ENCODE data around the gene RXRA.

RXRA gene

GRCh38 chr9:134356496-134357470, 30.5 kb downstream of the RXRA start:
- DNase-seq, result no peak

DNA sequence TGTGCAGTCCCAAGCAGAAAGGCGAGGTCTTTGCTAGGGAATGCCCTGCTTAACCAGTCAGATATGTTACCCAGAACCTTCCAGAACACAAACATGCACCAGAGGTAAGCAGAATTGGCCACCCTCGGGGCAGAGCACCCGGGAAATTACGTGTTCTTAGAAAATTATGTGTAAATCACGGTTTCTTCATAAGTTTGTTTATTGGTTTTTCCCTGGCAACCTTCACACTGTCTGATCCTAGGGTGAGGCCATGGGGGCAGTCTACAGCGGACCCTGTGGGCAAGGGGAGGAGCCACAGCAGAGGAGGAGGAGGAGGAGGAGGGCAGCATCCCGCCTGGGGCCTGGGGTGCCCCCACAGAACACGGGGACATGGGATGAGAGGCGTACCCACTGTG, 31.4 kb downstream of the RXRA start:
- no peak for DNase-seq

DNA sequence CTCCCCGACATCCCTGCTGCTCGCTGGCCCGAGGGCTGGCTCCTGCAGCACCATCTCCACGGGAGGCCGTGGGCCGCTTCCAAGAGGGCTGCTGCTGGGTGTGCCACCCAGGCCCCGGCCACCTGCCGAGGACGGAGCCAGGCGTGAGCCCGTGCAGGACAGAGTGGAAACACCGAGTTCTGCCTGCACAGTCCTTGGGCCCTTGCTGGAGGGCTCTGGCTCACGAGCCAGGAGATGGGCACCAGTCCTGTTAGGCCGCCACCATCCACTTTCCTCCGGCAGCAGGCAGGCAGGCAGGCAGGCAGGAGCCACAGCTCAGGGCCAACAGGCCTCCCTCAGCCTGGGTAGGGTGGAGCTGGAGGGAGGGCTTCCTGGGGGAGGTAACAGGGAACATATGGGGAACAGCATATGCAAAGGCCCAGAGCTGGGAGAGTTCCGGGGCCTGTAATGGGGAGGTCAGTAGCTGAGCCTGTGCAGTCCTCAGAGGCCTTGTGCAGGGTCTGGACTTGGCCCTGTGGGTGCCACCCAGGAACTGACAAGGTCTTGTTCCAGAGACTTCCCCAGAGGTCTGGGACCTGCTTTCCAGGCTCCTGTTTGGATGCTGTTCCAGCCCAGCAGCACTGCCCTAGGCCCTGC, 31.9 kb downstream of the RXRA start:
- no peak for DNase-seq

GRCh38 chr9:134358662-134359319, 32.5 kb downstream of the RXRA start:
- no peak for DNase-seq

DNA sequence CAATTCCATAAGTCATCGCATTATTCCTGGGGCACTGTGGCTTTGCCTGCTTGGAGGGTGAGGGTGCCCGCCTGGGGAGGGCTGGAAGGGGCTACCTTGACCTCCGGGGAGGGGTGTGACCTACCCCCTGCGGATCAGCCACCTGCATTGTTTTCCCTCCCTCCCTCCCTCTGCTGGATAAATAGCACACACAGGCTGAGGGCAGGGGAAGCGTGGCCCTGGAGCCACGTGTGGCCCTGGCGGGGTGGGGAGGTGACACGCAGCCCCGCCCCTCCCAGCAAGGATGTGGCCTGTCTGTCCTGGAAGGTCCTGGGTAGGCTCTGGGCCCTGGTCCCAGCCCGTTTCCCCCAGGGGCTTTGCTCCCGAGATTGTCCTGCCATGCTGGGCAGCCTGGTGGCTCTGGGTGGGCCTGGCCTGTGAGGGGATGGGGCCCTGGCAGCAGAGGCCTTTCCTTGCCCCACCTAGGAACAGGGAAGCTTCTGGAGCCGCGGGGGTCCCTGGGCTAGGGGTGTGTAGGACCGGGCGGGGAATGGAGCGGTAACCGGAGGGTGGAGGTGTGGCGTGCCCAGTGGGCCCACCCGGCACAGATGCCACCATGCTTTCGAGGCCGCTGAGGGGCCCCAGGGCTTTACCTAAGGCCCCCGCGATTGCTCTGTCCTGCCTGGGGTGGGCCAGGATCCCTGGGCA, 33.4 kb downstream of the RXRA start:
- no peak for DNase-seq

- DNase-seq, result no peak
Measured at GRCh38 chr9:134360180-134360759, 34.0 kb downstream of the RXRA start.

GRCh38 chr9:134360897-134361296, 34.6 kb downstream of the RXRA start:
- no peak for DNase-seq

GRCh38 chr9:134361426-134361825, 35.2 kb downstream of the RXRA start:
- no peak for DNase-seq

GRCh38 chr9:134361843-134362414, 35.7 kb downstream of the RXRA start:
- no peak for DNase-seq

DNA sequence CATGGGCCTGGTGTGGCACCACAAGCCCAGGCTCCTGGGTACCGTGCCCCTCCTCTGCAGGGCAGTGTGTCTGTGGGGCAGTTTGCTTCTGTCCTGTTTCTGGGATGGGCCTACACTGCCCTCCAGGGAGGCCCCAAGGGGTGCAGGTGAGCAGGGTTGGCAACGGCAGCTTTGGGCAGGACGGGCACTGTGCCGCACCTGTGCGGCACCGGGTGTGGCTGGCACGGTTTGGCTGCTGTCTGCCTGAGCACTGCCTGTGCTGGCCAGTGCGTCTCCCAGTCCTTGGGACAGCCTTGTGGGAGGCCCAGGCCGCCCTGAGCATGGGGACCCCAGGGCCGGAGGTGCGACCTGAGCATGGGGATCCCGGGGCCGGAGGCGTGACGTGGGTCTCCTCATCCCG, 37.2 kb downstream of the RXRA start:
- DNase-seq, result no peak

GRCh38 chr9:134364391-134365114, 38.3 kb downstream of the RXRA start:
- DNase-seq, result no peak

- DNase-seq, result no peak
Measured at GRCh38 chr9:134365115-134365596, 38.9 kb downstream of the RXRA start.

DNA sequence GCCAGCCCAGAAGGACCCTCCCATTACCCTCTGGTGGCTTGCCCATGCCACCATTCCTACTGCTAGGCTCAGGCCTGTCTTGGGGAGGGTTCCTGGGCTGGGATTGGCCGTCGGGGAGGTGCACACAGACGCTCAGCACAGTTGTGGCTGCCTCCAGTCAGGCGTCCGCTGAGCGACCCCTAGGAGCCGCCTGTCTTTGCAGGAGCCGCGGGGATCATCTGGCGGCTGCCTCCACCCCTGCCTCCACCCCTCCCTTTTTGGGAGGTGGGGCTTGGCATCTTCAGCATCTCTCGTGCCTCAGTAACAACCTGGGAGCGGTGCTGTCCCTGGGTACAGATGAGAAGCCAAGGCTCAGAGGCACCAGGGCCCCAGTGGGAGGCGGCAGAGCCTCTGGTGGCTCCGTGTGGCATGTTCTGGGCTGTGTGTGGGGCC, 39.6 kb downstream of the RXRA start:
- no peak for DNase-seq

DNA sequence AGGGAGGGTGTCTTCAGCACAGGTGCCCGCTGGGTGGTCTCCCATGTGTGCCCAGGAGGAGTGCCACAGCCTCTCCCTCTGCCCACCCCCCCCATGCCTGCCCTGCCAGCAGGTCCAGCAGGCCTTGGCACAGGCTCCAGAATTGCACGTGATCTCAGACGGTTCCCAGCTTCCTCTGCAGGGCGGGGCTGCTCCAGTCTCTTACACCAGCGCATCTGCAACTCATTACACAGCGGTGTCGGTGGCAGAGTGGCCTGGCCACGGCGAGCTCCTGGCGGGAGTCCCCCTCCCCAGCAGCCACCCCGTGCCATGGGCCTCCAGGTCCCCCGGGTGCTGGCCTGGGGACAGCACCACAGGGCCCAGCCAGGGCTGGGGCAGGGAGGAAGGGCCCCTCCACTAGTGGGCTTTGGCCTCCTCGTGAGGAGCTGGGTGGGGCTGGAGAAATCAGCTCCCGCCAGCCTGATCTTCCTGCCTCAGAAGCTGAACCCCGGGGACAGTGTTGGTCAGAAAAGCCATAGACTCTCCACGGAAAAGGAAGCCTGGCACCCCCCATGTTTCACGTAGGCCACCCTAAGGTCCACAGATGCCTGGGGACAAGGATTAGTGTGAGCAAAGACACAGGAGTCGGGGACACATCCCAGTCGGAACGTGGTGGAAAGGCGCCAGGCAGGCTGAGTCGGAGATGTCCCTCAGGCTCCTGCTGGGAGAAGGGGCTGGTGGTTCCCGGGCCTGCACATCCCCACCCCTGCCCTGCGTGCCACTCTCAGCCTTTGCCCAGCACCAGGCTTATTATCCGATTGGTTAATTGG, 40.2 kb downstream of the RXRA start:
- peak; percentile 39 for DNase-seq

- no peak for DNase-seq
Measured at GRCh38 chr9:134367061-134367460, 40.8 kb downstream of the RXRA start.

DNA sequence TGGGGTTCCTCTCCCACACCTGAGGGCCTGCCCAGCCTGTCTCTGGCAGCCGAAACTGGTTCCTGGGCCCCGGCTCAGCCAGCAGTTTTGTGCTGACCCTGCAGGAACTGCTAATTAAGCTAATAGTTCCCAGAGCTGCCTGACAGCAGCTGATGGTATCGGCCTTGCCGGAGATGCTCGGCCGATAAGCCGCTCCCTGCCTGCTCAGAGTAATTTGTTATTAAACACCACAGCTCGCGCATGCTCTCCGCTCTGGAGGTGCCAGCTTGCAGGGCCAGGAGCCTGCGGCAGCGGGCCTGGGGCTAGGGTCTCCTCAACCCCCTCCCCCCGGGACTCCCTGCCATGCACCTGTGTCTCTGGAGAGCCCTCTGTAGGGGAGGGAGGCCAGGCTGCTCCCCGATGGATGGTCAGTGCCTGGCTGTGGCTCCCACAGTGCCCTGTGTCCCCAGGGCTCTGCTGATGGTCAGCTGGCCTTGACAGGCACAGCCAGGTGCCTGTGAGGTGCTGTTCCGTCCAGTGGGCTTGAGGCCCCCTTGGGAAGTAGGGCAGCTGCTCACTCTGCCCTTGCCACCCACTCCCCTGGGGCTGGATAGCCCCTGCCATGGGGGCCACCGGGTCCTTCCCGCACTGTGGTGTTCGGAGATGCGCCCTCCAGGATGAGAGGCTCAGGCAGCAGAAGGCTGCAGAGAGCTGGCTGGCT, 41.7 kb downstream of the RXRA start:
- no peak for DNase-seq

- DNase-seq, result no peak
Measured at GRCh38 chr9:134368571-134368970, 42.3 kb downstream of the RXRA start.

GRCh38 chr9:134369416-134370212, 43.4 kb downstream of the RXRA start:
- no peak for DNase-seq

- no peak for DNase-seq
Measured at GRCh38 chr9:134370213-134370492, 43.9 kb downstream of the RXRA start.
